SU-DHL-6 (cell line): Measurements from ENCODE around the gene COG1.

Experiments
- H2AFZ ChIP-seq: fragments of 200-600 bp; sonication (generic); 2 replicates; pipeline ENCODE4 v1.6.1; 2014; ENCODE audit warnings: low read depth, mild to moderate bottlenecking, moderate library complexity, mixed read lengths, antibody characterized with exemption, low read length; ENCODE audit not compliant: severe bottlenecking
- H3F3A ChIP-seq: fragments of 200-600 bp; shearing (Covaris generic); 2 replicates; pipeline ENCODE4 v1.6.0; 2016; ENCODE audit warnings: antibody characterized with exemption, mild to moderate bottlenecking; ENCODE audit not compliant: insufficient read depth
- H3K27ac ChIP-seq: fragments of 200-600 bp; sonication (generic); 2 replicates; pipeline ENCODE4 v1.5.1; 2016; ENCODE audit warnings: low read depth, mild to moderate bottlenecking, low read length, moderate library complexity, mixed read lengths
- H3K27me3 ChIP-seq: fragments of 200-600 bp; sonication (generic), shearing (Covaris generic); 2 replicates; pipeline ENCODE4 v1.6.0; 2014; ENCODE audit warnings: mild to moderate bottlenecking, low read length
- H3K36me3 ChIP-seq: fragments of 200-600 bp; sonication (generic); 2 replicates; pipeline ENCODE4 v1.6.1; 2014; ENCODE audit warnings: mild to moderate bottlenecking, low read length, mixed read lengths
- H3K4me2 ChIP-seq: fragments of 300-600, 200-600 bp; shearing (Covaris generic), sonication (generic); 2 replicates; pipeline ENCODE4 v1.6.0; 2014; ENCODE audit warnings: low read length, low read depth, mild to moderate bottlenecking; ENCODE audit not compliant: poor library complexity, severe bottlenecking
- H3K4me3 ChIP-seq: fragments of 200-600 bp; sonication (generic); 2 replicates; pipeline ENCODE4 v1.5.1; 2014; ENCODE audit warnings: antibody characterized with exemption, low read length, mild to moderate bottlenecking, mixed read lengths; ENCODE audit not compliant: insufficient read depth, poor library complexity, severe bottlenecking
- H3K79me2 ChIP-seq: fragments of 200-600 bp; sonication (generic); 2 replicates; pipeline ENCODE4 v1.6.1; 2014; ENCODE audit warnings: mild to moderate bottlenecking, low read length, moderate library complexity; ENCODE audit not compliant: insufficient read depth
- H3K9ac ChIP-seq: fragments of 200-600 bp; sonication (generic); 2 replicates; pipeline ENCODE4 v1.7.0; 2014; ENCODE audit warnings: mild to moderate bottlenecking, low read length
- H3K9me2 ChIP-seq: fragments of 200-600 bp; sonication (generic); replicated peaks from 2 replicates; pipeline ENCODE4 v1.6.1; 2014; ENCODE audit warnings: low read length; ENCODE audit not compliant: insufficient read depth
- H3K9me3 ChIP-seq: fragments of 200-600 bp; sonication (generic); 2 replicates; pipeline ENCODE4 v1.6.1; 2014; ENCODE audit warnings: low read length, mixed read lengths; ENCODE audit not compliant: insufficient read depth
- H4K20me1 ChIP-seq: fragments of 200-600 bp; sonication (generic); 2 replicates; pipeline ENCODE4 v1.6.1; 2014; ENCODE audit warnings: low read depth, mild to moderate bottlenecking, antibody characterized with exemption, low read length, moderate library complexity, mixed read lengths
- EZH2phosphoT487 ChIP-seq: fragments of 200-600 bp; sonication (generic), shearing (Covaris generic); conservative IDR thresholded peaks from 2 replicates; pipeline ENCODE4 v1.6.1; 2018; ENCODE audit warnings: mild to moderate bottlenecking, antibody characterized with exemption, low read length, moderate library complexity, mixed read lengths
- TF ChIP-seq, protein P1 (sequence below): fragments of 200-600 bp; sonication (generic); IDR thresholded peaks from one replicate; pipeline ENCODE4 v1.5.1; 2017; ENCODE audit warnings: antibody characterized with exemption, mild to moderate bottlenecking, low read length, moderate library complexity; ENCODE audit not compliant: insufficient read depth, poor library complexity, severe bottlenecking

COG1 gene

DNA sequence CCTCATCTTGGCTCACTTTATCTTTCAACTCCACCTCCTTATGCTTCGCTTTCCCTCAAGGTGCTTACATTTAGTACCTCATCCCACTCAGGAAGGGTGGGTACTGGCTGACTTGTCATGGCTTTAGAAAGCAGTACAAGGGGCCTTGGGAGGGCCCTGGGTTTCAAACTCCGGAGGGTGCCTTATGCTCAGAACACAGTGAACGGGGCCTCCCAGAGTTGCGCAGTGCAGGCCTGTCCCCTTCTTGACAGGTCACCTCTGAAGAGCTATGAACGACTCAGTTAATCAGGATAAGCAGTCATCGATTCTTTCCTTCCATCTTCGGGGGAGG is 6.0 kb downstream of the COG1 start:
- no peaks in the 10 kb centered on the region for H3K79me2 ChIP-seq
- no peaks in the 10 kb centered on the region for H3K9me3 ChIP-seq
- H3K27ac ChIP-seq = no peak overlapping the region
- no peak overlapping the region for H3K9ac ChIP-seq
- H2AFZ ChIP-seq = no peak overlapping the region
- no peaks in the 10 kb centered on the region for H3K27me3 ChIP-seq
- H3K36me3 ChIP-seq = no peaks in the 10 kb centered on the region; the same call in none of the 2 replicates
- no peaks in the 10 kb centered on the region for H4K20me1 ChIP-seq
- H3F3A ChIP-seq = peaks cover 5% of the 10 kb centered on the region; the same call in 1 of the 2 replicates
- no peaks in the 10 kb centered on the region for H3K9me2 ChIP-seq
- H3K4me3 ChIP-seq = no peak overlapping the region
- no peak overlapping the region for H3K4me2 ChIP-seq
- no peak for TF ChIP-seq EZH2phosphoT487
- TF ChIP-seq, protein P1, sequence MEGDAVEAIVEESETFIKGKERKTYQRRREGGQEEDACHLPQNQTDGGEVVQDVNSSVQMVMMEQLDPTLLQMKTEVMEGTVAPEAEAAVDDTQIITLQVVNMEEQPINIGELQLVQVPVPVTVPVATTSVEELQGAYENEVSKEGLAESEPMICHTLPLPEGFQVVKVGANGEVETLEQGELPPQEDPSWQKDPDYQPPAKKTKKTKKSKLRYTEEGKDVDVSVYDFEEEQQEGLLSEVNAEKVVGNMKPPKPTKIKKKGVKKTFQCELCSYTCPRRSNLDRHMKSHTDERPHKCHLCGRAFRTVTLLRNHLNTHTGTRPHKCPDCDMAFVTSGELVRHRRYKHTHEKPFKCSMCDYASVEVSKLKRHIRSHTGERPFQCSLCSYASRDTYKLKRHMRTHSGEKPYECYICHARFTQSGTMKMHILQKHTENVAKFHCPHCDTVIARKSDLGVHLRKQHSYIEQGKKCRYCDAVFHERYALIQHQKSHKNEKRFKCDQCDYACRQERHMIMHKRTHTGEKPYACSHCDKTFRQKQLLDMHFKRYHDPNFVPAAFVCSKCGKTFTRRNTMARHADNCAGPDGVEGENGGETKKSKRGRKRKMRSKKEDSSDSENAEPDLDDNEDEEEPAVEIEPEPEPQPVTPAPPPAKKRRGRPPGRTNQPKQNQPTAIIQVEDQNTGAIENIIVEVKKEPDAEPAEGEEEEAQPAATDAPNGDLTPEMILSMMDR = no peak

DNA sequence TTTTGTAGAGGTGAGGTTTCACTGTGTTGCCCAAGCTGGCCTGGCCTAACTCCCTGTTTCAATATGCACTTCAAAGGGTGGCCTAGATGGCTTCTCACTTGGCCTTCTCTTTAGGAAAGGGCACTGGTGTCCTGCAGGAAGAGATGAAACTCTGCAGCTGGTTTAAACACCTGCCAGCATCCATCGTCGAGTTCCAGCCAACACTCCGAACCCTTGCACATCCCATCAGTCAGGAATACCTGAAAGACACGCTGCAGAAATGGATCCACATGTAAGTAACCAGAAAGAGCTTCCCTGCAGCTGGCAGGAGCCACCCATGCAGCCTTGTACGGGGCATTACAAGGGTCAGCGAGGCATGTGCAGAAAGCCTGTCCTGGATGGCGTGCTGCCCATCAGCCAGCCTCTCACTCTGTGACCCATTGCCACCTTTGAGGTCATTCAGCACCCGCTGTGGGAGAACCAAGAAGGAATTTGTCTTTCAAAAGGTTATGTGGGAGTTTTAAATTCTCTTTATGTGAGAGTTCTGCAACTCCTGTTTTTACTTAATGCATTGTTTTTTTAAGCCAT is 7.0 kb downstream of the COG1 start:
- H3K36me3 ChIP-seq = no peaks in the 10 kb centered on the region; the same call in none of the 2 replicates
- no peaks in the 10 kb centered on the region for H3K9me3 ChIP-seq
- H3K27ac ChIP-seq = no peak overlapping the region
- H3K9ac ChIP-seq = no peak overlapping the region
- H3K4me3 ChIP-seq = no peak overlapping the region
- no peak overlapping the region for H2AFZ ChIP-seq
- TF ChIP-seq, protein P1 = no peak
- TF ChIP-seq EZH2phosphoT487 = no peak
- no peaks in the 10 kb centered on the region for H3K9me2 ChIP-seq
- H4K20me1 ChIP-seq = no peaks in the 10 kb centered on the region
- no peaks in the 10 kb centered on the region for H3K79me2 ChIP-seq
- no peaks in the 10 kb centered on the region for H3K27me3 ChIP-seq
- no peak overlapping the region for H3K4me2 ChIP-seq
- H3F3A ChIP-seq = peaks cover 3% of the 10 kb centered on the region; the same call in 1 of the 2 replicates

DNA sequence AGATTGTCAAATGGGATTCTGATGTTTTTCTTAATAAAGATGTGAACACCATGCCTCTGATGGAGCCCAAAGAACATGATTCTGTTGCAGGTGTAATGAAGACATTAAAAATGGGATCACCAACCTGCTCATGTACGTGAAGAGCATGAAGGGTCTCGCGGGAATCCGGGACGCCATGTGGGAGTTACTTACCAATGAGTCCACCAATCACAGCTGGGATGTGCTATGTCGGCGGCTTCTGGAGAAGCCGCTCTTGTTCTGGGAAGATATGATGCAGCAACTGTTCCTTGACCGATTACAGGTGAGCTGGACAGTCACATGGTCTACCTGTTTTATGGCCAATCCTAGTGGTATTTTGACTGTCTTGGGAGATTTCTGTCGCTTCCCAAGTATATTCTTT is 7.6 kb downstream of the COG1 start:
- Histone ChIP-seq H3K27ac (no peak overlapping the region), H2AFZ (no peak overlapping the region), H3K9me2 (no peaks in the 10 kb centered on the region), H3K79me2 (no peaks in the 10 kb centered on the region), H3K9me3 (no peaks in the 10 kb centered on the region), H3K4me2 (no peak overlapping the region), H3K36me3 (no peaks in the 10 kb centered on the region; the same call in none of the 2 replicates), H3F3A (no peaks in the 10 kb centered on the region), H4K20me1 (no peaks in the 10 kb centered on the region), H3K27me3 (no peaks in the 10 kb centered on the region), H3K9ac (no peak overlapping the region), H3K4me3 (no peak overlapping the region)
- TF ChIP-seq EZH2phosphoT487 = no peak
- TF ChIP-seq, protein P1 = no peak
